ENCODE data around the gene CCDC12. TPM values are rescaled to one million over a fixed set of nuclear protein-coding genes. Genes with fewer than 3 reads are reported as not detected.
"Not testable (repeated sequence)": the region's sequence is repeated elsewhere in the genome, so short reads cannot be mapped to it uniquely, and the experiment has no call there.

The CCDC12 gene
- total RNA-seq, 1 donor from 2014 or later, result 71.5 TPM

DNA sequence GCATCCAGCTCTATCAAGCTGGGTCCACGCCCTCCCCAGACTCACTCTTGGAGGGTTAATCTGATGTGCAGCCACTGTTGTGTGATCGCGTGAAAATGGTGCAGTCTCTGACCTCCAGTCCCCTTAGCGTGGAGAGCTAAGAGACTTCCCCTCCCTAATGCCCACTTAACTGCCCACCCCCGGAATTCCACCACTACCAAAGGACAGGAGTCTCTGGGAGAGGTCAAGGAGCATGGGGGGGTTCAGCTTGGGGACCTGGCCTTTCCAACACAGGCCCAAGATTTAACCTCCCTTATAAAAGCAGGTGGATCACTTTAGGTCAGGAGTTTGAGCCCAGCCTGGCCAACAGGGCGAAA lies 48.8 kb downstream of the CCDC12 start:
- intact Hi-C loops (cut with micrococcal nuclease), result loop anchor here (5.0 kb wide), 1 partner anchor 60 kb away; no protein-coding TSS in a partner anchor

DNA sequence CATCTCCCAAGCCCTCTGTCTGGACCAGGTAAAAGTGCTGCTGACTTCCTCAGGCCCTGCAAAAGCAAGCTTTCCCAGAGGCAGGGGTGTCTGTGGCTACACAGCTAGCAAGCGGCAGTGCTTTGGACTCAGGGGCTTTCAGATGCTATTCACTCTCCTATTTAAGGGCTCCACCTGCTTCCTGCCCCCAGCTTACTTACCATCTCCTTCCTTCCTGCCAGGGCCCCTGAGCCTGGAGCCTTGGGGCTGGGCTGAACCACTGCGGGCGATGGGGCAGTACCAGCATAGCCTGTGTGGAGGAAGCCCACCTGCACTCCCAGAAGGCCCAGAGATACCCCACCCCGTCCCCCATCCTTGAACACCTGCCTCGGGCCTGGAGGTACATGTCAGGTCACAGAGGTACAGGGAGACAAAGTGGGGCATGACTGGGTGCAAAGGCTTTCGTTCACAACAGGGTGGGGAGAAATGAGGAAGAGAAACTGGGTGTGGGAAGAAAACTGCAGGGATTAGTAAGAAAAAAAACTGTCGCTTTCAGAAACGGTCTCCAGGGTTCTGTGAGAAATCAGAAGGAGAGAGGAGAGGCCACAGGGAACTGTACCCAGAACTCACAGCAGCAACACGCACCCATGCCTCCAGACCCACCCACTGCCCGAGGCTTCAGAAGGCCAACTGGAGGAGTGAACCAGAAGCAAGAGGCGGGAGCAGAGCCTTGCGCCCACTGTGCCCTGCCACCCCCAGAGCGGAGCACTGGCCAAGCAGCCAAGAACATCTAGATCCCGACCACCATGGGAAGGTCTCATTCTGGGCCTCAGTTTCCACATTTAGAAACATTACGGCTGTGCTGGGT lies 49.5 kb downstream of the CCDC12 start:
- intact Hi-C loops (cut with micrococcal nuclease), result loop anchor here (5.0 kb wide), 1 partner anchor 60 kb away; no protein-coding TSS in a partner anchor

DNA sequence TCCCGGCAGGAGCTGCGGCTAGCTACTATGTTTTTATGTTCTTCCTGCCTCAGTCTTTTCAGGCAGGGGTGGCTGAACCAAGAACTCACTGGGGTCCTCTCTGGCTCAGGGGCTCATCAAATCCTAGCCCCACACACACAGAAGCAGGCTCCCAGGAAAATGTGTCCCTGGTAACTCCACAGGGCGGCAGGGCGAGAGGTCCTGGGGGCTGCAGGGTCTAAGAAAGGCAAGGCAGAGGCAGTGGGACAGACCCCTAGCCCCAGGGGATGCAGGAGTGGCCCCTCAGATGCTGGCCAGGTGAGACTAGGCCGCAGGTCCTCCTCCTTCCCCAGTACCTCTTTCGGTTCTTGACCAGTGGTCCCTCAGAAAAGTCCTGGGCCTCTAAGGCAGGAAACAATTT lies 50.1 kb downstream of the CCDC12 start:
- intact Hi-C loops (cut with micrococcal nuclease), result loop anchor here (5.0 kb wide), 1 partner anchor 61 kb away; no protein-coding TSS in a partner anchor

DNA sequence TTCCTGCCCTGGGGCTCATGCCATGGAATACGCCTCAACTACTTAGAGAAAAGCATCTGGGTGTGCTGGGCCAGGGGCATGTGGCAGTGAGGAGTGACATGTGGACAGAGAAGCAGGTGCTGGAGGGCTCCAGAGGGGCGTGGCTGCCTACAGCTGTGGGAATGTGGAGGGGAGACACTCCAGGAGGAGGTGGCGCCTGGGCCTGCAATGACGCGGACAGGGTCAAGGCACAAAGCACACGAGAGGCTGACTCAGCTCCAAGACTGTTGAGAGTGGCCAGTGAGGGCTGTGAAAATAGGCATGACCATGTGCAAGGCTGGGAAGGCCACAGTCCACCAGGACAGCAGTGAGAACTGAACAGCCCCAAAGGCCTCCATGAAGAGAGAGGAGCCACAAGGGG lies 50.5 kb downstream of the CCDC12 start:
- intact Hi-C loops (cut with micrococcal nuclease), result loop anchor here (5.0 kb wide), 1 partner anchor 61 kb away; no protein-coding TSS in a partner anchor

DNA sequence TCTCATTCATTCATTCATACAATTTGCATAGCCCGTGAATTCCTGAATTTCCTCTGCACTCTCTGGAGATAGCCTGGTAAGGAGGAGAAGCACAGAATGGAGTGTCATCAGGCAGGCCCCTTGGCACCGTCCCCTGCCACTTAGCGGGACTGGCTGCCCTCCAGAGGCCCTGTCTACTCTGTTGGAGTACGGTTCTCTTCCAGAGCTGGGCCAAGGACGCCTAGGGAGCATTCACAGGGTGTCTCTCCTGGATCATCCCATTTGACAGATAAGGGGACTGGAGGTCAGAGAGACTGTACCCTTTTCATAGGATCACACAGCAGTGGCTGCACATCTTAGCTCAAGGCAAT lies 51.0 kb downstream of the CCDC12 start:
- intact Hi-C loops (cut with micrococcal nuclease), result loop anchor here (5.0 kb wide), 1 partner anchor 62 kb away; no protein-coding TSS in a partner anchor

DNA sequence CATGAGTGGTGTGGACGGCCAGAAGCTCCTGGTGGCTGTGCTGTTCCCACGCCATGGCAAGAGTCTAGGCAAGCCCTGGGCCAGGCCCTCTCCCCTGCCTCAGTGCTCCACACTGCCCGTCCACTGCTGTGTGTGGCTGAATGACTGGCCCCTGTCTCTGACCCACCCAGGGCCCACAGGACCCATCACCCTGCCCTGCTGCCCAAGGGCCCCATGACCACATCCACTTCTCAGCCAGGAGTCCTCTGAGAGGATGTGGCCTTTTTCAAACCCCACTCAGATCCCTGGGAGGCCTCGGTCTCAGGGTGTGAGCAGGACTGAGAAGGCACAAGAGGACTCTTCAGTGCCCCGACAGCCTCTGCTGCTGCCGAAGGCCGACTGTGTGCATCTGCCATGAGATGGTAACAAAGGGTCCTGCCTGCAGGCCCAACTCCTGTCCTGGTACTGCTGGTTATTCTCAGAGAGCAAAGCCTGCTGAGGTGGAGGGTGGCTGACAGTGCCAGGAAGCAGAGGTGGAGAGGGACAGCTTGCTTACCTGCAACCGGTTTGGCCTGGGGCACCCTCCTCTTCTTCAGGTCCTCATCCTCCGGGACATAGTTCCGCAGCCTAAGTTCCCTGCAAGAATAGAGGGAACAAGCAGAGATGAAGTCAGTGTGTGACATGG lies 51.5 kb downstream of the CCDC12 start:
- intact Hi-C loops (cut with micrococcal nuclease), result loop anchor here (5.0 kb wide), 2 partner anchors 62 to 397 kb away; no protein-coding TSS in a partner anchor

DNA sequence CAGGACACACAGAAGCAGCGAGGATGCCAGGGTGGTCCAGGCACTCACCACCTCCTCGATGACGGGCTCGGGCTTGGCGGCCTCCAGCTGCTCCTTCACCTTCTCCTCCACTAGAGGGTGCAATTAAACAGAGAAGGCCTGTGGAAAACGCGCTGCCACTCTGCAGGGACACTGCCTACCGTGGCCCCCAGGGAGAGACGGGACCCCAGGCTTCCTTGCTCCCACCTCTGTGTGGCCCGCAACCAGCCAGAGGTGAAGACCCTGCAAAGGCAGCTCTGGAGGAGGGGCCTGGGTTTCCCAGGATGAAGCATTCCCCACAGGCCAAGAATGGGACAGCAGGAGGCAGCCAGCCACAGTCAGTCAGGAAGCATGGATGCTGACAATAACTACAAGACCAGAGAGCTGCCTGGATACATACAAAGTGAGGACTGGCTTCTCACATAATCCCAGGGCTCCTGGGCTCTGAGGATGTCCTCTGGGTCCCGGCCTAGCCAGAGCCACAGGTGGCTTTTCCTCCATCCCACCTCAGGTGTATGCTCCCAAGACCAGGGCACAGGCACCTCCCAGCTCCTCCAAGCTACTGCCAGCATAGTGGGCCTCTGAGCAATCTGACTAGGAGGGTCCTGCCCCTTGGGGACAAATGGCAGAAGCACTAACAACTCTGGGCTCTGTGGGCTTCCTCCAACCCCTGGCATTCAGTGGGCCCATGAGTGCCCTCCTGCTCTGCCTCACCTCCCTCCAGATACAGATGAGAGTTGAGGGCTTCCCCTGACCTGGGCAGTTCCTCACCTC lies 52.8 kb downstream of the CCDC12 start:
- intact Hi-C loops (cut with micrococcal nuclease), result loop anchor here (1.0 to 5.0 kb wide), 2 partner anchors 75 to 399 kb away; no protein-coding TSS in a partner anchor

DNA sequence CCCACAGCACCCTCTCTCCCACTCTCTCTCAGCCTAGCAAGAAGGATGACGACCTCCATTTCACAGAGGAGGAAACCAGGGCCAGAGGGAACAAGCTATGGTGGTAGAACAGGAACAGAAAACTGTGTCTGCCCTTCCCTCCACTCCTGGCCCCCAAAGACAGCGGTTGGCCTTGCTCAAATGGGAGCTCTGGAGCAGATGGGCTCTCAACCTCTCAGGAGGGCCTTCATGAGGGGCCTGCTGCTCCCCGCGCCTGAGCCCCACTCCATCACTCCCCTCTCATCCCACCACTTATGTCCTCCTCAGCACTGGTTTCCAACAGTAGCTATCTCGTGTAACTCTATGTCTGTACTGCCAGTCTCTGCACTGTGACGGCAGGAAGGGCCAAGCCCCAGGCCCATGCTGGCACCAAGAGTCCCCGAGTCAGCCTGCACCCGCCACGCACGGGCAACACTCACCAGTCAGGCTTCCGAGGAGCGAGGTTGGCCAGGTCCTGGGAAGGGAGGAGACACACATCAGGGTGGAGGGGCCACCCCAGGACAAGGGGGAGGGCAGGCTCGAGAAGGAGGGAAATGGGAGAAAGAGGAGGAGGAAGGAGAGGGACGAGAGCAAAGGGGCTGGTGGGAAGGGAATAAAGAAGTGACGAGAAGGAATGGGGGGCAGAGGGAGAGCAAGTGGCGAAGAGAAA lies 53.5 kb downstream of the CCDC12 start:
- intact Hi-C loops (cut with micrococcal nuclease), result loop anchor here (1.0 to 5.0 kb wide), 2 partner anchors 75 to 399 kb away; no protein-coding TSS in a partner anchor

DNA sequence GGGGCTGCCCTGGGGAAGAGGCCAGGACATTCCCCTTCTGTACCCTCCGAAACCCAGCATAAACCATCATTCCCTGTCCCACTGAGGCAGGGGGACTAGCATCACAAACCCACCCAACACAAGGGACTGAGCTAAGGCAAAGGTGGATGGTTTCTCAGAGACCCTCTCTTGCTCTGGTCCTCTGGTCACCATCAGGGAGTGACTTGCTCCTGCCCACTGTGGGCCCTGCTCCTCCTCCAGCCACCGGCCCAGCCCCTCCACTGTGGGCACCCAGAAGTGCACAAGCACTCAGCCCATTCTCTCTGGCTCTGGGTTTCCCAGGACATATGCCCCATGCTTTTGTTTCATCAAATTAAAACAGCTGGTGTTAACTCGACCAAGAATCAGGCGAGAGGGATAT lies 54.1 kb downstream of the CCDC12 start:
- intact Hi-C loops (cut with micrococcal nuclease), result loop anchor here (5.0 kb wide), 1 partner anchor 400 kb away; no protein-coding TSS in a partner anchor

DNA sequence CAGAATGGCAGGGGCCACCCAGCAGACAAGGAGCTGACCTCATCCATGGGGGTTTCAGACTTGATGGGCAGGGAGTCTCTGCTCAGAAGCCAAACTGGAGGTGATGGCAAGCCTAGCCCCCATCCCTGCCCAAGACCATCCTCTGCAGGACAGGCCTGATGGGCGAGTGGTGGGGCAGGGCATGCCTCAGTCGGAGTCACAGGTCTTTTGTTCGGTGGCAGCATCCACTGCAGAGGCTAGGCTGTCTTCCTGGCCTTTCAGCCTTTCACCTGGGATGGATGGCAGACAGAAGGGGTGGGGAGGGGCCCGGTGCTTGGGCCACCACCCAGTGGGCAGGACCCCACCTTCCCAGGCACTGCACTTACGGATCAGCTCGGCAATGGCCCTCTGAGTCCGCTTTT lies 54.7 kb downstream of the CCDC12 start:
- intact Hi-C loops (cut with micrococcal nuclease), result loop anchor here (5.0 kb wide), 1 partner anchor 400 kb away; no protein-coding TSS in a partner anchor

DNA sequence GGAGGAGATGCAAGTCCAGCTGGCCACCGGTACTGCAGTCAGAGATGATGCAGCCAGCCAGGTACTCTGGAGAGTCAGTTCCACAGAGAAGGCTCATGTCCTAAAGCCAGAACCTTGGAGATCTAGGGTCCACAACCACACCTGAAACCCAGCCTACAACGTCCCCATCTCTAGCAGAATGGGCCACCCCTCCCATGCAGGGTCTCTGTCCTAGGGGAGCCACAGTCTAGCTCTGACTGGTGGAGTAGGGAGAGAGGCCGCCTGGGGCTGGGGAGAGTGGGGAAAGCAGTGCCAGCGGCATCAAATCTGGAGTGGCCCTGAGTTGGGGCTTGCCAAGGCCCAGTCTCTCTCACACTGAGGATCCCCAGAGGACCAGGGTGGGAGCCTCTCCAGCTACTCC lies 55.5 kb downstream of the CCDC12 start:
- intact Hi-C loops (cut with micrococcal nuclease), result loop anchor here (5.0 kb wide), 1 partner anchor 401 kb away; no protein-coding TSS in a partner anchor

DNA sequence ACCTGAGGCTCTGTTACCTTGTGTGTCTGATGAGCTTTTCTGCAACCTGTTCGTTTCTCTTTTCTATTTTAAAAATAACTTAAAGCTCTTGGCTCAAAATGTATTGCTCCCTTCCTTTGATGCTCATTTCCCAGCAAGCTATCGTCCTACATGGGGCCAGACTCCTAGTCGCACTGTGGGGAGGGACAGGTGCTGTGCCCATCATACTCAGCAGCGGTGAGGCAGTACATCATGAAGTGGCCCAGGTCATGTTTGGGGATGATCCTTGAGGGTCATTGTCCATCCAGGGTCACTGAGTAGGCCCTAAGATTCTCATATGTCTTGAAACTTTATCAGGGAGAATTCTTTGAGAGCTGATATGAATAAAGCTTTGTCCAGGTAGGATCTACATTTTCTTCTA lies 57.9 kb downstream of the CCDC12 start:
- intact Hi-C loops (cut with micrococcal nuclease), result no loop called here

DNA sequence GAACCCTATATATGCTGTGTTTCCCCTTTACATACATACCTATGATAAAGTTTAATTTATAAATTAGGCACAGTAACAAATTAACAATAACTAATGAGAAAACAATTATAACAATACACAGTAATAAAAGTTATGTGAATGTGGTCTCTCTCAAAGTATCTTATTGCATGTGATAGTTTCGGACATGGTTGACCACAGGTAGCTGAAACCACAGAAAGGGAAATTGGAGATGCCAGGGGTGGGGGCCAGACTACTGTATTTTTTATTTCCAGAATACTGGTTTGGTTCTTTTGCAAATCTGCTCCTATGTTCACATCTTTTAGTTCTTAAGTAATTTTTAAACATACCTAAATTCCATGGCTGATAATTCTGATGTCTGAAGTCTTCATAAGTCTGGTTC lies 58.3 kb downstream of the CCDC12 start:
- intact Hi-C loops (cut with micrococcal nuclease), result no loop called here

DNA sequence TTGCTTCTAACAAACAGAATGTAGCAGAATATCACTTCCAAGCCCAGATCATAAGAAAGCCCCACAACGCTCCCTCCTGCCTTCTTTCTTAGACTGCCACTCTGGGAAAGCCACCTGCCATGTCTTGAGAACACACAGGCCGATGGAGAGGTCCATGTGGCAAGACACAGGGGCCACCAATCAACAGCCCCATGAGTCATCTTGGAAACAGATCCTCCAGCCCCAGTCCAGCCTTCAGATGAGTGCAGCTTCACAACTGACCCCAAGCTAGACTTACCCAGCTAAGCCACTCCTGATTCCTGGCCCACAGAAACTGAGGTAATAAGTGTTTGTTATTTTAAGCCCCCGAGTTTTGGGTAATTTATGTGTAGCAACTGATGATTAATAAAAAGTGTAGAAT lies 59.3 kb downstream of the CCDC12 start:
- intact Hi-C loops (cut with micrococcal nuclease), result no loop called here

DNA sequence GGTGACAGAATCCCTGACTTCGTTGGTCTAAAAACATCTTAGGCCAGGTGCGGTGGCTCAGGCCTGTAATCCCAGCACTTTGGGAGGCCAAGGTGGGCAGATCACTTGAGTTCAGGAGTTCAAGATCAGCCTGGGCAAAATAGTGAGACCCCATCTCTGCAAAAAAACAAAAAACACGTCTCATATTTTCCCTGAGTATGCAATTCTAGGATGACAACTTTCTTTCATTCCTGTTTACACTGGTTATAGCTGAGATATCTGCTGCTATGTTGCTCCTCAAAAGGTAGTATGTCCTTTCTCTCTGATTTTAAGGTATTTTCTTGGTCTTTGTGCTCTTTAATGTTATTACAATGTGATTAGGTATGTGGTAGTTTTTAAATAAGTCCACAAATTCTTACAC lies 59.7 kb downstream of the CCDC12 start:
- intact Hi-C loops (cut with micrococcal nuclease), result no loop called here

DNA sequence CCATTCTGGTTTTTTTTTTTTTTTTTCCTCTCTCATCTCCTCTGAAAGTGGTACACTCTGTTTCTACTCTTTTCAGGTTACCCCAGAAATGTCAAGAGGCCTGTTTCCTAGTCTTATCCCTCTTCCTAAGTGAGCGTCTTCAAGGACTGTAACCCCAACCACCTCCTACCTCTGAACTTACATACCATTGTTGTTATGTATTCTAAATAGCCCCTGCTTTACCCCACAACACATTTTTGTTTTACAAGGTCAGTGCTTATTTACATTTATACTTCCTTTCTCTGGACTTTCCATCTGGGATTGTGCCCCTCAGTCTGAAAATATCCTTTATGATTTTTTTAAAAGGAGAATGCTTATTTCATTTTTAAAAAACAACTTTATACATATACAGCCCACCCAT lies 60.3 kb downstream of the CCDC12 start:
- intact Hi-C loops (cut with micrococcal nuclease), result no loop called here

DNA sequence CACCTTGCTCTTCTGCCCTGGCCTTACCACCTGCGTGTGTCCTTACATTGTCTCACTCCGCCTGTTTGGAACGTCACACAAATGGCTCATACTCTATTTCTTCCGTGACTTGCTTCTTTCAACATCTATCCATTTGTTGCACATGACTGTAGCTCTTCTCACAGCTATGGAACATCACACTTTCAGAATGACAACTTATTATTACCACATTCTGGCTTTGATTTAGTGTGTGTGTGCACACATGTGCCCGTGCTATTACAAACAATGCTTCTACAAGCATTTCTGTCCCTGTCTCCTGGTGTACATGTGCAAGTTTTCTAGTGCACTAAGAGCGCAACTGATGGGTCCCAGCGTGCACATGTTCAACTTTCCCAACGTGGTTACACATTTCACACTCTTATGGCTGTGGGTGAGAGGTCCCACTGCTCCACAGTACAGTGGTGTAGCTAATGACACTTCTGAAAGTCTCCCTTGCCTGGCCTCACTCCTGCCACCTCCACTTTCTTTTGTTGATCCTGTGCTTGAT lies 61.2 kb downstream of the CCDC12 start:
- intact Hi-C loops (cut with micrococcal nuclease), result no loop called here

DNA sequence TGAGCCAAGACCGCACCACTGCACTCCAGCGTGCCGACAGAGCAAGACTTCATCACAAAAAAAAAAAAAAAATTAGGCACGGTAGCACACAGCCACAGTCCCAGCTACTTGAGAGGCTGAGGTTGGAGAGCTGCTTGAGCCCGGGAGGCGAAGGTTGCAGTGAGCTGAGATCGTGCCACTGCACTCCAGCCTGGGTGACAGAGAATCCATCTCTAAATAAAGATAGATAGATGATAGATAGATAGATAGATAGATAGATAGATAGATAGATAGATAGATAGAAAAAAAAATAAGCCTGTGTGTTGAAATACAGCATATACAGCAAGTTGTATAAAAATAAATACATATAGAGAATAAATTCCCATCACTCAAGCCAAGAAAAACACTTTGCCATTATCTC lies 61.7 kb downstream of the CCDC12 start:
- intact Hi-C loops (cut with micrococcal nuclease), result no loop called here

DNA sequence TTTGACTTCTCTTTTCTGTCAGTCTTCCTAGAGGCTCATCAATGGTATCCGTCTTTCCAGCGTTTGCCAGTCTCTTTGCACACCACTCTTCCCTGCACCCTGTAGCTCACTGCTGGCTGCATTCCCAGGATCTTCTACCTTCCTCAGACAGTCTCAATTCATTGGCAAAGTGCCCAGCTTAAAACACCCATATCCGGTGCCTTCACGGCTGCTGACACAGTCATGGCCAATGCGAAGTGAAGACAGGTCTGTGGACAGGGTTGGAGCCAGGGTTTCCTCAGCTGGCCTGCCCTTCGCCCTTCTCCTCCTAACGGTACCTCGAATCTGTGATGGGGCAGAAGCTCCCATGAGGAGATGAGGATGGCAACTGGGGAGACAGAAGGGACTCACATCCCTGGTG lies 62.9 kb downstream of the CCDC12 start:
- intact Hi-C loops (cut with micrococcal nuclease), result no loop called here

DNA sequence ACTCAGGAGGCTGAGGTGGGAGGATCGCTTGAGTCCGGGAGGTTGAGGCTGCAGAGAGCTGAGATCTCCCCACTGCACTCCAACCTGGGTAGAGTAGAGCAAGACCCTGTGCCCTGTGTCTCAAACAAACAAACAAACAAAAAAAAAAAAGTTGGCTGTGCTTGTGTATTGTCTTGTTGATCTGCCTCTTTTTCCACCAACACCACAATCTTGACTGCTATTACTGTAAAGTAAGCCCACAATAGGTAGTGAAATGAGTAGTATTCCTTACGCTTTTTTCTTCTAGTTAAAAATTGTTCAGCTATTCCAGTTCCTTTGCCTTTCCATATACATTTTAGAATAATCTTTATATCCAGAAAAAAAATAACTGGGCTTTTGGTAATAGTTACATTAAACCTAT lies 63.6 kb downstream of the CCDC12 start:
- intact Hi-C loops (cut with micrococcal nuclease), result no loop called here

DNA sequence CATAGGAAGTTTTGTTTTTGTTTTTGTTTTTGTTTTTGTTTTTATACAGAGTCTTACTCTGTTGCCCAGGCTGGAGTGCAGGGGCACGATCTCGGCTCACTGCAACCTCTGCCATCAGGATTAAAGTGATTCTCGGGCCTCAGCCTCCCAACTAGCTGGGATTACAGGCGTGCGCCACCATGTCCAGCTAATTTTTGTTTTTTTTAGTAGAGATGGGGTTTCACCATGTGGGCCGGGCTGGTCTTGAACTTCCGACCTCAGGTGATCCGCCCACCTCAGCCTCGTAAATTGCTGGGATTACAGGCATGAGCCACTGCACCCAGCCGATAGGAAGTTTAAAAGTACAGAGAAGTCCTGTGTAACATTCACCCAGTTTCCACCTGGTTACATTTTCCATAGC lies 65.6 kb downstream of the CCDC12 start:
- intact Hi-C loops (cut with micrococcal nuclease), result not testable (repeated sequence)

Data from T-helper 2 cell treated with Interferon-gamma antibody and Interleukin-4, amounts not matched to agents 100 ng/mL and 5 ng/mL, for 36 hours (primary cell).